HFF-Myc (cell line): ENCODE results near the gene PDGFB.

Experiments
- DNase-seq: peaks from one replicate; pipeline ENCODE4 v3.0.0-alpha.2; 2011; ENCODE audit warnings: low read depth; ENCODE audit errors: extremely low read depth
- H3K4me3 ChIP-seq: replicated peaks from 2 replicates; pipeline ENCODE4 v1.5.1; 2011; ENCODE audit warnings: low read depth, mild to moderate bottlenecking, control low read depth, low read length
- TF ChIP-seq, protein P1 (sequence below): IDR thresholded peaks from 2 replicates; pipeline ENCODE4 v1.5.1; 2012; ENCODE audit warnings: mild to moderate bottlenecking, low read depth, low read length, control low read depth; ENCODE audit errors: missing control alignments

PDGFB gene

DNA sequence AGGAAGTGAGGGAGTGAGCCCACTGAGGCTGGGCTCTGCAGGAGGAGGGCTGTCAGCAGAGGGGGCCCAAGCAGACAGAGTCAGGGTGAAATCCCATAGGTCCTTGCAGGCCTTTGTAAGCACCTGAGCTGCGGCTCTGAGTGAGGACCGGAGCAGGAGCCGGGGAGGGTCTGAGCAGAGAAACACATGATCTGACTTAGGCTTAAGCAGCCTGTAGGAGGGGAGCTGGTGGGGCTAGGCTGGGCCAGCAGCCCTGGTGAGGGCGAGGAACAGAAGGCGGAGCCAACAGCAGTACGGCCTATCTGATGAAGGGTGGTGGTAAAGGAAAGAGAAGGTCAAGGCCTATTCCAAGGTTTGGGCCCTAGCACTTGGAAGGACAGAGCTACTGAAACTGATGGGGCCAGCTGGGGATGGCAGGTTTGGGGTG lies 65.4 kb downstream of the PDGFB start:
- H3K4me3 ChIP-seq, result no peak overlapping the region
- TF ChIP-seq, protein P1, sequence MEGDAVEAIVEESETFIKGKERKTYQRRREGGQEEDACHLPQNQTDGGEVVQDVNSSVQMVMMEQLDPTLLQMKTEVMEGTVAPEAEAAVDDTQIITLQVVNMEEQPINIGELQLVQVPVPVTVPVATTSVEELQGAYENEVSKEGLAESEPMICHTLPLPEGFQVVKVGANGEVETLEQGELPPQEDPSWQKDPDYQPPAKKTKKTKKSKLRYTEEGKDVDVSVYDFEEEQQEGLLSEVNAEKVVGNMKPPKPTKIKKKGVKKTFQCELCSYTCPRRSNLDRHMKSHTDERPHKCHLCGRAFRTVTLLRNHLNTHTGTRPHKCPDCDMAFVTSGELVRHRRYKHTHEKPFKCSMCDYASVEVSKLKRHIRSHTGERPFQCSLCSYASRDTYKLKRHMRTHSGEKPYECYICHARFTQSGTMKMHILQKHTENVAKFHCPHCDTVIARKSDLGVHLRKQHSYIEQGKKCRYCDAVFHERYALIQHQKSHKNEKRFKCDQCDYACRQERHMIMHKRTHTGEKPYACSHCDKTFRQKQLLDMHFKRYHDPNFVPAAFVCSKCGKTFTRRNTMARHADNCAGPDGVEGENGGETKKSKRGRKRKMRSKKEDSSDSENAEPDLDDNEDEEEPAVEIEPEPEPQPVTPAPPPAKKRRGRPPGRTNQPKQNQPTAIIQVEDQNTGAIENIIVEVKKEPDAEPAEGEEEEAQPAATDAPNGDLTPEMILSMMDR, result no peak
- DNase-seq, result no peak

DNA sequence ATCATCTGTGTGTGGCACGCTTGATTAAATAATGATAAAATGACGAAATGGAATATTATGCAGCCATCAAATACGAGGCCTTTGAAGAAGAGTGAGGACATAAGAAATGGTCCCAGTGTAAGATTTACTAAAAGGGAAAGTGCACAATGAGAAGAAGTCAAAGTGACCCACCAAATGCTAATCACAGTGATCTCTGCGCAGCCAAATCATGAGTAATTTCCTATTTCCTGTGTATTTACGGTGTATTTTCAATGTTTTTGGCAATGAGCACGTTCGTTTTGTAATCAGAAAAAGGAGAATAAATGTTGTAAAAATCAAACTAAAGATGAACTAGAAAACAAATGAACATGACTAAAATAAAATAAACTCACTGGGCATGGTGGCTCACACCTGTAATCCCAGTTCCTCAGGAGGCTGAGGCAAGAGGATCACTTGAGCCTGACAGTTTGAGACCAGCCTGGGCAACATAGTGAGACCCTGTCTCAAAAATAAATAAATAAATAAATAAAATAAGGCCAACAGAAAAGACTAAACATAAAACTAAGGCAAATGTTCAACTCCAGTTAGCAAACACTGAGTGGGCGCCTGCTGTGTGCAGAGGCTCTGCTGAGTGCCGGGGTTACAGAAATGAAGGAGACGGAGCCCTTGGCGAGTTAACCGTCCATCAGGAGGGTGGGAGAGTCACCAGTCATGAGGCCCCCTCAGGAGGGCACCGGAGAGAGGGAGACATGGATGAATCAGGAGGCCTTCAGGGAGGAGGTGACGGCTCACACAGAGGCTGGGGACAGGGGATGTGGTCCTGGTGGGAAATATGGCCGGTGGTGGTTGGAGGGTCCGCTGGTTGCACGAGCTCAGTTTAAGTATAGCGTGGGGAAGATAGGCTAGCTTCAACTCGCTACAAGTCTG lies 66.3 kb downstream of the PDGFB start:
- no peak for DNase-seq
- TF ChIP-seq, protein P1, result no peak
- no peak overlapping the region for H3K4me3 ChIP-seq

DNA sequence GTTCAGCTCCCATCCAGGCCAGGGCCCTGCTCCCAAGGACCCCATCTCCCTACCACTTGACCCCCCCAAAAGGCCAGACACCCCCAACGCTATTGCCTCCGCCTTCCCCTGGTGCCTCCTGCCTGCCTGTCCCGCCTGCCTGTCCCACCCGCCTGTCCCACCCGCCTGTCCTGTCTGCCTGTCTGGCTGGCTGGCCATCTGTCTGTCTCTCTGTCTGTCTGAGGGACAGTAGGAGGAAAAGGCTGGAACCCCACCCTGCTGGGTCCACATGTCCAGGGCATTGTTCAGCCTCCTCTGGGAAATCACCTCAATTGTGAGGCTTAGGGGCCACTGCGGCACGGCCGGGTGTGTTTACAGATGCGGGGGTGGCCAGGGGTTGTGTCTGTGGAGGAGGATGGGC lies 67.0 kb downstream of the PDGFB start:
- DNase-seq, result no peak
- H3K4me3 ChIP-seq, result no peak overlapping the region
- TF ChIP-seq, protein P1, result no peak

DNA sequence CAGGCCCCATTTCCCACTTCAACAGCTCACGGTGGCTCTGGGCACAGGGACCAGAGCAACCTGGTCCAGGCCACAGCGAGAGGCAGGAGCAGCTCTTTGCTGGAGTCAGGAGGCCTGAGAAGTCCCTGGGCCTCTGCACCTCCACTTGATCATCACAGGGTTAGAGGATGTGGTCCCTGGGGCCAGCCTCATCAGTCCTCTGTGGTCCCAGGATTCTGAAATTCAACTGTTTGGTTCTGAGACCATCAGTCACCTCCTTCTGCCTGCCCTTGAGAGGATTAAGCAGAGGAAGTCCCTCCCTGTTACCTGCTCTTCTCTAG lies 67.4 kb downstream of the PDGFB start:
- no peak overlapping the region for H3K4me3 ChIP-seq
- TF ChIP-seq, protein P1, result no peak
- no peak for DNase-seq

DNA sequence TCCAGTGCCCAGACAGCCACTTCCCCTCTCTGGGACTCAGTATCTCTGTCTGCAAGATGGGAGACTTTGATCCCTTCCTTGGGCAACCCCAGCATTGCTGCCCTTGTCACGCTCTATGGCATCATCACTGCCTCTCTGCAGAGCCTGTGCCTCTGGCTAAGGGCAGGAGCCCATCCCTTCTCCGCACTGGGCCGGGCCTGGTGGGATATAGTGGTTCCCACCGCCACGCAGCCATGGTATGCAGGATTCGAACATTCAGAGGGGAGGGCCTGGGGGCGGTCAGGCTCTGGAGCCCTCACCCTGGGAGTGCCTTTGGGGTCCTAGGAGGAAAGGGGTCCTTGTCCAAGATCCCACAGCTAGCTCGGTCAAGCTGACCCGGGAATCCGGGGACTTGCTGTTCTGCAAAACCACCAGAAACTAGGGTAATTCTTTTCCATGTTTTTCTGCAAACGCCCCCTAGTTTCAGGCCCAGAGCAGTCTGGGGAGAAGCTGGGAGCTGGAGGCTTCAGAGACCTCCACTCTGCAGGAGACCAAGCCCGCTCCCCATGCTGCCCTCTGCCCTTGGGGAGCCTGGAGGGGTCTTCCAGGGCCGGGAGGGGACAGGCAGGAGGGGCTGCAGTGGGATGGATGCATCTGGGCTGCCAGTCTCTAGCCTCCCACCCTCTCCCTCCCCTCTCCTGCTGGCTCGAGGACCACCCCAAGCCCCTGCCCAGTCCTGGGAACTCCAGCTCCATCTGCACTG lies 67.9 kb downstream of the PDGFB start:
- H3K4me3 ChIP-seq, result no peak overlapping the region
- DNase-seq, result no peak
- TF ChIP-seq, protein P1, result no peak

DNA sequence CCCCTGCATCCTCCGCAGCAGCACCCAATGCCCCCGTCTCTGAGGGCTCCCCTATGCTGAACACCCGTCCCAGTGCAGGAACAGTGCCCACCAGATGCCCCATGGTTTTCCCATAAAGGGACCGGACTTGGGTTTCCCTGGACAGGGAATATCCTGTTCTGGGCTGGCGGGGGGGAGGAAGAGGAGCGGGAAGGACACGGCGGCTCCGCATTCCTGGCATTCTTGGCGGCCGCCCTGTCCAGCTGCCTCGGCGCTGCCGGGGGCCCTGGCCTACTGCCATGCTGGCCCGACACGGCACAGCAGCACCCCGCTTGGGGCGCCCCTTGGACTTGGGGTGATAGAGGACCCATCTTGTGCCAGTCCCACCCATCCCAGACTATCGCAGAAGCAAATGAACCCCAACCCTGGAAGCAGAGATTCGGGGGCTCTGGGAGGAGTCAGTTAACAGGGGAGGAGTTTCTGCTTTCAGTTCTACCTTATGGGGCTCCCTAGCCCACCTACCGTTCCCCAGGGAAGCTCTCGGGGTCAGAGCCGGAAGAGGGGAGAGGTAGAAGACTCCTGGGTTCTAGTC lies 68.6 kb downstream of the PDGFB start:
- no peak overlapping the region for H3K4me3 ChIP-seq
- no peak for DNase-seq
- TF ChIP-seq, protein P1, result no peak
